NCI-H1105 (cell line): Measurements from ENCODE around the gene HLA-DPA1.
"Not testable (repeated sequence)": the region's sequence is repeated elsewhere in the genome, so short reads cannot be mapped to it uniquely, and the experiment has no call there.

Source experiments
- DNase-seq: peaks from one replicate; lab custom pipeline; 2025; lab: John Stamatoyannopoulos, UW

Gene HLA-DPA1

DNA sequence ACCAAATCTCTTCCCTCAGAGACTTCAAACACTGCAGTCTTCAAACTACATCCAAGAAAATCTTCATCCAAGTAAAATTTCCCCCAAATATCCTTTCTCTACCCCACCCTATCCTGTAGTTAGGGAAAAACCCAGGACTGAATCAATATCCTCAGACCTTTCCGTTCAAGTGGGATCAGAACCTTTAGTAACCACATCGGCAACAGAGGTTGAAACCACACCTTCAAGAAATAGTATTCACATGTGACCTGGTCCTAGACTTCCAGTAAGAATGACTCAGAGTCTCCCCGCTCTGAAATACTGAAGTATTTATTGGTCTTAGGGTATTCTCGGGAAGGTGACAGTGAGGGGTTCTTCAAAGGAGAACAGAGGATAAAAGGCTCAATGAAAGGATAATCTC is 8.7 kb downstream of the HLA-DPA1 start:
- no peak for DNase-seq

DNA sequence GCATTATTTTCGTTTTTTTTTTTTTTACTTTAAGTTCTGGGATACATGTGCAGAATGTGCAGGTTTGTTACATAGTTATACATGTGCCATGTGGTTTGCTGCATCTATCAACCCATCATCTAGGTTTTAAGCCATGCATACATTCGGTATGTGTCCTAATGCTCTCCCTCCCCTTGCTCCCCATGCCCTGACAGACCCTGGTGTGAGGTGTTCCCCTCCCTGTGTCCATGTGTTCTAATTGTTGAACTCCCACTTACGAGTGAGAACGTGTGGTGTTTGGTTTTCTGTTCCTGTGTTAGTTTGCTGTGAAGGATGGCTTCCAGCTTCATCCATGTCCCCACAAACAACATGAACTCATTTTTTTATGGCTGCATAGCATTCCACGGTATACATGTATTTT is 10.0 kb downstream of the HLA-DPA1 start:
- DNase-seq, result not testable (repeated sequence)

DNA sequence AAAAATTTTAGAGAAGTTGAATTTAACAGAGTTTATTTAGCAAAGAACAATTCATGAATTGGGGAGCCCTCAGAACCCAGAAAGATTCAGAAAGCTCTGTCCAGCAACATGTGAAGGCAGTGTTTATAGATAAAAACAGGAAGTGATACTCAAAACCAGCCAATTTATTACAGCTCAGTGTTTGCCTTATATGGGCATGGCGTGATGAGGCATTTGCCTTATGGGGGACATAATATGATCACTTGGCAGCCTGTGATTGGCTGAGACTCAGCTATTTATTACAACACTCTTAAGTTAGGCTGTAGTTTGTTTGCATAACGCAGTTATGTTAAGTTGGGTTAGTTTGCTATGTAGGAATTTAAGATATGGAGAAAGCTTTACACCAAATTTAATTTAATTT is 11.5 kb downstream of the HLA-DPA1 start:
- DNase-seq, result no peak

DNA sequence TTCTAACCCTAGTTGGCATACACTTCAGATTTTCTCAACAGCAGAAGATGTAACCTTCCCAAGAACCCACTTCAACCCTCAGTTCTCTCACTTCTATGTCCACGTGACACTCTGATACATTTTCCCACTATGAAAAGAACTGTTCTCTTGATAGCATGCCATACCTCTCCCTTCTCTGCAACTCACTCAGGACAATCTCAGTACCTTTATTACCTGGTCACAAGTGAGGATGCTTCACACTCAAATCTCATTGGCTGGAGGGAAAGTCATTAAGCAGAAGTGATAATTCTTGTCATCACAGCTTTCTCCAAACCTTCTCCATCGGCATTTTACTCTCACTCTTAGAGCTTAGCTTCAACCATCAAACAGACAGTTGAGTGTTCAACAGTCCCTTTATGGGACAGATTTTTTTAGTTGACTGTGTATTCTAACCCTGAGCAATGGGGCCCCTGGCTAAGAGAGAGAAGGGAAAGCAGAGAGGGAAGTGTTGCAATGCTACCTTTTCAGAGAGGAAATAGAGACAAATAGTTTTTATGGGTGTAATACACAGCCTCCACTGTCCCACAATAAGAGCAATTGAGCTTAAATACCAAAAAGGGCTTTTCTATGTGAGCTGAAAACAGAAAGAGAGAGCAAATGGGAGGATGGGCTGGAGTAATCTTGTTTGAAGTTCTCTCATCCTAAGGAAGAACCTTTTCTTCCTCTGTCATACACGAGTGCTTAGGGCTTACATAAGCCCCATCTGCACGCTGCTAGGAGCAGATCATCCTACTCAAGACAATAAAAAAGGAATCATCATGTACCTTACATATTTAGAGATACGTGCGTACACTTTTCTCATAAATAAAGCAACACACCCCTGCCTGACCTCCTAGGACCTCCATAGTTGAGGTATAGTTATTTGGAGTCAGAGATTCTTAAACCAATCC is 16.0 kb downstream of the HLA-DPA1 start:
- DNase-seq, result no peak

DNA sequence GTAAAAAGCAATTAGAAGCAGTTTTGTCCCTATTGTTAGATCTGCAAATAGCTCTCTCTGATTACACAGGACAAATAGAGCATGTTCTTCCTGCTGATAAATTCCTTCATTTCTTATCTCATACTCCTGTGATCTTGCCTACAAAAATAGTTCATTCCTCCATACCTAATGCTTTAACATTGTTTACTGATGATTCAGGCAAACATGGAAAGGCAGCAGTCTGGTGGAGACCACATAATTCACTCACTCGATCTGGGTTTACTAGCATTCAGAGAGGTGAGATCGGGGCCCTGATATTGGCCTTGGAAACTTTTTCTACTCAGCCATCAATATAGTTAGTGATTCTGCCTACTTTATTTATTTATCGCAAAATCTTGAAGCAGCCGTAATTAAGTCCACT is 20.2 kb downstream of the HLA-DPA1 start:
- DNase-seq, result no peak

DNA sequence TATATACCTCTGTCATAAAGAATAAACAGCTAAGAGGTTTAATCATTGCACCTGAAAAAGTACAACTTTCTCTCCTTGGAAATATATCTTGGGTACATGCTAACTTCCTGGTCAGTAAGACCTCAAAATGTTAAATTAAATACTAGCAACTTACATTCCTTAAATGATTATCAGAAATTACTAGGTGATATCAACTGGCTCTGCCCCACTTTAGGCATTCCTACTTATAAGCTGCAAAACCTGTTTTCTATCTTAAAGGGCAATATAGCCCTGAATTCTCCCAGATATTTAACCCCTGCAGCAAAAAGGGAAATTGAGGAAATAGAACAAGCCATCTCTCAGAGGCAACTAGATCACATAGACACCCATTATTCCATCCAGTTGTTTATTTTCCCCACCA is 20.8 kb downstream of the HLA-DPA1 start:
- no peak for DNase-seq

DNA sequence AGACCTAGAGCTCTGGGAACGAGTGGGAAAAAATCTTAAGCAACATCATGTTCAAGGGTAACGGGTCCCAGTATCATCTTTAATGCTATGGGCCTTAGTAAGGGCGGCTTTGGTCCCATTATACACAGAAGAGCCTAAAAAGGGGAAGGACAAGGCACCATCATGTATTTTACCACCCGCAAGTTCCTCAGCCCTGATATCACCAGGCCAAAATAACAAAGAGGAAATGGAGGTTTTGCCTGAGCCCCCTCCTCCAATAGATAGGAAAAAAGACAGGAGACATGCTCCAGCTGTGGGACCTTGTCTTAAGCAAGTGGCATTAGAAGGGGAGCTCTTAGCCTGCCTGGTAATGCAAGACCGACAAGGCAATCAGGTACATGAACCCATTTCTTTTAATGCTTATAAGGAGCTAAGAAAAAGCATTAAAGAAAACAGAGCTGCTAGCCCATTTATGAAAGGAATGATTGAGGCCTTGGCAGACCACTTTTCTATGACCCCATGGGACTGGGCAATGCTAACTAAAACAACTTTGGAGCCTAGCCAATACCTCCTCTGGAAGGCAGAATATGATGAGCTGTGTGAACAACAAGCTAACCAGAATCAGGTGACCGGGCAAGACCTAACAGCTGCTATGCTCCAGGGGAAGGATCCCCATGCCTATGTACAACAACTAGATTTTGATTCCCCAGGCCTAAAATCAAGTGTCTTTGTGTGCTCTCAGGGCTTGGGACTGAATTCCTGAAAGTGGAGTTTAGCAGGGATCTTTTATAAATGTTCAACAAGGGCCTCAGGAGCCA is 23.2 kb downstream of the HLA-DPA1 start:
- peak; percentile 2 for DNase-seq

DNA sequence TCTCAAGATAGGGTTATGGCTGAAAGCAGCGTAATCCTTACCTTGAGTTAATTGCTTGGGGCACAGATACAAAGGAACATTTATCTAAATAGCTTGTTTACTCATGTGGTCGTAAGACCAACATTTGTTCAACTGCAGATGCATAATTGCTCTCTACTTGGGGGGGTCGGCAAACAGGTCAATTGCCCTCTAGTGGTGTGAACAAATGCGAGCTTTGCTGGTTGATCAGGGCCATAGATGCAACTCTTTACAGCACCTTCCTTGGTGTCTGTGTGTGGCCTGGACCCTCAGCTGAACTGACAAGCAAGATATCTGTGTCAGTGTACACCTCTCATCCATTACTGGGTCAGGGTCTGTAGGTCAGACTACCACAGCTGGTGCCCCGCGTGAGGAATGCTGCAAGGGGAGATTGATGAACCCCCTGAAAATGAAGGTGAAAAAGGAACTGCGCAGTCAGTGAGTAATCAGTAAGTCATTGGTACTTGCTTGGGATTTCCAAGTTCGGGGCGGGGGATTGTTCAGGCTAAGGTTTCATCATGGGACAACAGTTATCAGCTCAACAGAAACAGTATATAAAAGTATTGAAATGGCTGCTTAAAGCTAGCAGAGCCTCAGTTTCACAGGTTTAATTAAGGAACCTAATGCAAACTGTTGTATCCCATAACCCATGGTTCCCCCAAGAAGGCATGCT is 24.0 kb downstream of the HLA-DPA1 start:
- DNase-seq, result no peak

DNA sequence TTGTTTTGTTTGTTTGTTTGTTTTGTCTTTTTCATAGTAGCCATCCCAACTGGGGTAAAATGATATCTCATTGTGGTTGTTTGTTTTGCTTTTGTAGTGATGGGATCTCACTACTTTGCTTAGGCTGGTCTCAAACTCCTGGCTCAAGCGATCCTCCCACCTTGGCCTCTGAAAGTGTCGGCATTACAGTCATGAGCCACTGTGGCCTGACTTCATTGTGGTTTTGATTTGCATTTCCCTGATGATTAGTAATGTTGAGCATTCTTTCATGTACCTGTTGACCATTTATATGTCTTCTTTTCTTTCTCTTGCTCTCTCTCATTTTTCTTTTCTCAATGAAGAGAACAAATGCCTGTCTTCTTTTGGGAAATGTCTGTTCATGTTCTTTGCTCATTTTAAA is 33.3 kb downstream of the HLA-DPA1 start:
- no peak for DNase-seq

DNA sequence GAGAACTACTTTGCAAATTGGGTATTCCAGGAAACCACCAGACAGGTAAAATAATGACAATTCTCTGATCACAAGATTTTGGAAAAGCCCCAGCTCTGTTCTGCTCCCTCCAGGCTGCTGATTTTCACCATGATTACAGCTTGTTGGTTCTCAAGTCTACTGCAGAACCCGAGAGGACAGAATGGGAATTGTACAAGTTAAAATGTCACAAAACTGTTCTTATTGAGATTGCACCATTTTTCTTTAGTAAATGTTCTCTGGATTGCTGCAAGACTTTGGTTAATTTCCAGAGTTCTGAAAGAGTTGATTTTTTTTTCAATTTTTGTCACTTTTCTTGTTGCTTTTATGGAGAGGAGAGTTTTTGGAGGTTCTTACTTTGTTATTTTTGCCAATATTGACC is 36.9 kb downstream of the HLA-DPA1 start:
- no peak for DNase-seq

DNA sequence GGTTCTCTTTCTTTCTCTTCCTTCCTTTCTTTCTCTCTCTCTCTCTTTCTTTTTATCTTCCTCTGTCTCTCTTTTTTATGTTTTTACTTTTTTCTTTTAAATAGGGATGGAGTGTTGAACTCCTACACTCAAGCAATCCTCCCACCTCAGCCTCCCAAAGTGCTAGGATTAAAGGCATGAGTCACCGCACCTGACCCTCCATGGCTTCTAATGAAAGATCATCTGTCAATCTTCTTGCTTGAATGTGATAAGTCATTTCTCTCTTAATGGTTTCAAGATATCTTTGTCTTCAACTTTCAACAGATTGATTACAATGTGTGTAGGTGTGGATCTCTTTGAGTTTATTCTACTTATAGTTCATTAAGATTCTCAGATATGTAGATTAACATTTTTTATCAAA is 38.9 kb downstream of the HLA-DPA1 start:
- DNase-seq, result no peak

DNA sequence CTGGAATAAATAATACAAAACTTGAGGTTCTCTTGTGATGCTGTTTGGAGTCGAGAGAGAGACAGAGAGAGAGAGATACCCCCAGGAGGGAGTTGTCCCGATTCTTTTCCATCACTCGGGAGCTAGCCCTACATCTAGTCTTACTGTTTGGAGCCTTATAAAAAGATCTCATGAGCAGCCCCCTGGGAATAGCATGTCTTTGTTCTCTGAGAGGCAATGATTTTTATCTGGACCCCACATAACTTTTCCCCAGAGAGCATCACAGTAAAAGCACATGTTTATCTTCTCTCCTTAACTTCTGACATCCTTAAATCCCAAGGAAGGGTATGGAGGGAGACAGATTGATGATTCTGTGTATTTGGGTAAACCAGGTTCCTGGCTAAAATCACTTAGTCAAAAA is 43.2 kb downstream of the HLA-DPA1 start:
- no peak for DNase-seq

DNA sequence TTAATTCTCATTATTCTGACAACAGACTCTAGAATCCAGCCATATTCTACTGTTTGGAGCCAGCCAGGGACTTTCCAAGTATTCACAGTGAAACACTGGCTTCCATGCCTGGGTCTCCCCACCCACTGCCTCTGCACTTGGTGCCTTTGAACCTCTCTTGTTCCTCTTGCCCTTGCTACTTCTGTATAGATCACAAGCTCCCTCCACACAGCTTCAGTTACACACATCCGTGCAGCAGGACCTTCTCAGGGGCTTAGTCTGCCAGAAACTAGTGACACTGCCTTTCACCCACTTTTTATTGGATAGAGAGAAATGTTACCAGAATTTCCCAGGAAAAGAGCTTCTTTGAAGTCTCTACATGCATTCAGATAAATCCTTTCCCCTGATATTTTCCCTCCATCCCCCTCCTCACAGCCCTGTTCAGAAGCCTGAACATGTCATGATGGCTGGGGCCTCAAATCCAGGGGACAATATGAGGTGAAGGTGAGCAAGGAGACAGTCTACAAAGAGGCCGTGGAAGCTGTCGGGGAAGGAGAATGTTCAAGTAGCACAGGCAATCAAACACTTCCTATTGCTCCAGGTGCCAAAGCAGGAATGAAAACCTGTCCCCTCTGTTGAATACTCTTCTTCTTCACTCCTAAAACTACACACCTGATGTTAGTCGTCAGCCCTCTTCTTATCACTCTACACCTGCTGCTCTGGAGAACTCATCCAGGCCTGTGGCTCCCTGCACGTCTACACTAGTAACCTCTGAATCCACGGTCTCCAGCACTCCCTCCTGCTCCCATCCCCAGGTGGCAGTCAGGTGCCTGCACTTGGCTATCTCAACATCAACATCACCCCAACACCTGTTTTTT is 43.9 kb downstream of the HLA-DPA1 start:
- no peak for DNase-seq

DNA sequence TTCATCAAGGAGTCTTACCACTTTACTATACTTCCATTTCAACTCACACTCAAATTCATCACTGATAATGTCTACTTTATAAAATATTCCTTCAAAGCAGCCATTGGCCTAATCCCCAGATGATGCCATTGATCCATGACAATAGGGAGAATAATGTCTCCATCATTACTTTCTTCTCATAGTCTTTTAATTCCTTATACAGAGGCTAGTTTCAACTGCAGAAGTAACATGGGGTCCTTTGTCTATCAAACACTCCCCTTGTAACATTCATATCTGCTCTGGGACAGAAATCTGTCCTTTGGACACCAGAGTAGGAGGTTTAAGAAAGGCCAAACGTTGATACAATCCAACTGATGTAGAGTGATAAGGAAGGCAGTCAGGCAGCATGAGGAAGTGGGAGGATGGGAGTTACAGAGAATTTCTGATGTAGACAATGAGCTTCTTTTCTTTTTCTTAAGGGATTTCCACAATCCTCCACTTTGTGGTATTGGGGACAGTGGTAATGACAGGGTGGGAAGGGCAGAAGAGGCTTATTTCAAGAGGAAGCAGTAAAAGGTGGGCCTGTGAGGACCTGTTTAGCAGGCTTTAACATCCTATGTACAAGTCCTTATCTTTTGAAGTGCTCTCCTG is 45.1 kb downstream of the HLA-DPA1 start:
- DNase-seq, result no peak

DNA sequence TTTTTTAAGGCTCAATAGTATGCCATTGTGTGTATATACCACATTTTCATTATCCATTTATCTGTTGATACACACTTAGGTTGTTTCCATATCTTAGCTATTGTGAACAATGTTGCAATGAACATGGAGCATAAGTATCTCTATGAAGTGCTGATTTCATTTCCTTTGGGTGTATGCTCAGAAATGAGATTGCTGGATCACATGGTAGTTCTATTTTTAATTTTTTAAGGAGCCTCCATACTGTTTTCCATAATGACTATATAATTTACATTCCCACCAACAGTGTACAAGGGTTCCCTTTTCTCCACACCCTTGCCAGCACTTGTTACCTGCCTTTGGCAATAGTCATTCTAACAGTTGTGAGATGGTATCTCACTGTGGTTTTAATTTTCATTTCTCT is 48.9 kb downstream of the HLA-DPA1 start:
- DNase-seq, result no peak

DNA sequence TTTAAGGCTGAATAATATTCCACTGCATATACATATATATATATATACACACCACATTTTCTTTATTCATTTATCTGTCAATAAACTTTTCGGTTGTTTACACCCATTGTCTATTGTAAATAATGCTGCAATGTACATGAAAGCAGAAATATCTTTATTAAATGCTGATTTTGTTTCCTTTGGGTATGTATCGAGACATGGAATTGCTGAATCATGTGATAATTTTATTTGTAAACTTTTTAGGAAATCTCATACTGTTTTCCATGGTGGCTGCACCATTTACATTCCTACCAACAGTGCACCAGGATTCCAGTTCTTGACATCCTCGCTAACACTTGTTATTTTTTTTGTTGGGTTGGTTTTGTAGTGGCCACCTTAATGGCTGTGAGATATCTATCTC is 49.9 kb downstream of the HLA-DPA1 start:
- no peak for DNase-seq

DNA sequence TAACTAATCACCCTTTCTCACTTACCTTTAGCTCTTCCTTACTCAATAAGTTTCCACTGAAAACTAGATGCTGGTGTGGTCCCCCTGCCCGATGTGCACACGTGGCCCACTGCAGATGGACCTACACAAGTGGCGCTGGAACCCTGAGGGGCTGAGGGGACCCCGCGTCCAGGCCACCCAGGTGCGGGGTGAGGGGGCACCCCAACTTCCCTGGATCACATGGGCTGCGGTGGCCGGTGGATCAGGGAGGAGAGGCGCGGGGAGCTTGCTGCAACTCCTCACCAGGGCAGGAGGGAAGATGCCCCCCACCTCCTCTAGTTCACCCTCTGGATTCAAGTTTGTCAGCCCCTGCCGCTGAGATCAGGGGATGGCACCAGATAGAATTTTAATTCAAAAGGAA is 51.5 kb downstream of the HLA-DPA1 start:
- no peak for DNase-seq

DNA sequence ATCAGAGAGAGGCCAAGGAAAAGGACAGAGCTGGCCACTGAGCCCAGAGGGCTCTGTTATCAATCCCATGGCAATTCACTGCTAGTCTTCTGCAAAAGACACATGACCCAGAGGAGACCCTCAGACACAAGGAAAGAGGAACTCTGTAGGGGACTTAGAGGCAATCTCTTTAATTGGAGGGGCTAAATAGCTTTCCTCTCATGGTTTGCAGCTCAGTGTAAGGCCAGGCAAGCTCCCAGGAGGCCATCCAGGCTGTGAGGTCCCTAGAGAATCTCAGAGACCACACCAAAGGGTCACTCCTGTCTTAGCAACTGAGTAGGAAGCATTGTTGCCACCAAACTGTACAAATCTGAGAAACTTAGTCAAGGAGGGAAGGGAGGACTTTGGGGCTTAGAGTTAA is 54.1 kb downstream of the HLA-DPA1 start:
- DNase-seq, result no peak

DNA sequence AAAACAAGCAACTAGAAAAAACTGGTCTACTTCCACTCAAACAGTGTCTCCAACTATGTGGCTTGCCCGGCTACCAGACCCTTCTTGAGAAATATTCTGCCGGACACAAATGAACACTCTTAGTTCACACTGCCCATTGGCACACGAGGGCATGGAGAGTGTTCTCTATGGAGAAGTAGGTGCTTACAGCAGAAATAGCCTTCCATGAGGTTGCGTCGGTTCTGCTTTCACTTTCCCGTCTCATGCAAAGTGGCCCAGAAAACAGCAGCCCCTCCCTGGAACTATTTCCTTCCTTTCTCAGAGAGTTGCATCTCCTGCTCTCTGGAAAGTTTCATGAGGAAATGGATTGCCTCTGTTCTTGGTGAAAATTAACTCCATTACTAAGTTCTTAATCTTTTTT is 54.5 kb downstream of the HLA-DPA1 start:
- no peak for DNase-seq

DNA sequence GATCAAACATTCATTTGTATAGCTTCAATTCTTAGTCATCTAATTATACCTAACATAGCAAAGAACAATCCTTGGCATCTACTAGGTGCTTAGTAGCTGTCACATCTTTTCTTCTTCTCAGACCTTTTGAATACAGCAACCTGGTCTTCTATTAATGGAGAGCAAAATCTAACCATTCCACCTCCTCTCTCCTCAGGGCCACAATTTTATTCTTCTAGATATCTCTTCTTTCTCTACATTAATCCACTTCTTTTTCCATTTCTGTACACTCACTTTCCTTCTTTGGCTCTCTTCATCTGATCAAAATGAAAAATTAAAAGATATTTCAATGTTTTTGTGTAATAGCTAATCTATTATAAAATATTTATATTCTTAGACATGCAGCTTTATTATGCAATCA is 55.0 kb downstream of the HLA-DPA1 start:
- DNase-seq, result no peak

DNA sequence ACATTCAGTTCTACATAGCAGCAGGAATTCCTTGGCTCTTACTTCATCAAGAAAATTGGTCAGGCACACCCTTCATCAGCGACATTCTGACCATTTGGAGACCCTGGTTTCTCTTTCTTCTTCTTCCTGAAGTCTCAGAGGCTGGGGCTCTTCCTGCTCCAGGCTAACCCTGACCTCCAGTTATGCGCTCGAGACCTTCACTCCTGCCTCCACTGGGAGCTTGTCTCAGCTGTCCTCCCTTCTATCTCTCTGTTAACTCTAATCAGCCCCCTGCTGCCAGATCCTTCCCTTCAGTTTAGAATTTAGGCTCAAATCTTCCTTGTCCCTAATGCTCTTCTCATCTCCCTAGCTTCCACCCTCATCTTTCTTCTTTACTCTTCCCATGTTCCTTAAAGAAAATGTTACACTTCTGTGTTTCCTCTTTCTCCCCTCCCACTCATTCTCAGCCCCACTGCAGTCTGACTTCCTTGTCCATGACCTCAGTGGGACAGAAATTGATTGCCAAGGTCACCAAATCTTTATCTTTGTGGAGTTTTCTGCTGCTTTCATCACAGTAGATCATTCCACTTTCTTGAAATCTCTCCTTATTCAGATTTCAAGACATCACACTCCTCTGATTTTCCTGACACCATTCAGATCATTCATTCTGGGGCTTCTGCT is 55.6 kb downstream of the HLA-DPA1 start:
- no peak for DNase-seq
